CD14-positive monocyte (primary cell): Measurements from ENCODE around the gene ARID2. TPM values are rescaled to one million over a fixed set of nuclear protein-coding genes. Genes with fewer than 3 reads are reported as not detected.
A peak's percentile ranks its signal among the peaks of the same experiment; 100 is the strongest.

ENCODE experiments used
- DNase-seq, 3 donors: peaks; one replicate each; pipeline ENCODE4 v3.0.0-alpha.2; 2011 to 2022
- H2AFZ ChIP-seq: 2 replicates; pipeline ENCODE4 v1.6.0; 2012; ENCODE audit warnings: mild to moderate bottlenecking, low read depth, low read length, inconsistent platforms; ENCODE audit not compliant: insufficient read depth, poor library complexity, severe bottlenecking
- H3K27ac ChIP-seq, 2 donors: 1 replicate in 1 of 2; 2 replicates in 1 of 2; pipeline ENCODE4 v1.5.1; 2012 to 2013; ENCODE audit warnings: low read length in 2 of 2, control low read depth in 1 of 2, inconsistent platforms in 1 of 2, low read depth in 1 of 2, mild to moderate bottlenecking in 1 of 2
- H3K27me3 ChIP-seq, 2 donors: one replicate each; pipeline versions ENCODE4 v1.6.0 to v1.6.1; 2011 to 2013; ENCODE audit warnings: low read length in 2 of 2; ENCODE audit not compliant: control insufficient read depth in 2 of 2, insufficient read depth in 2 of 2
- H3K36me3 ChIP-seq, 2 donors: replicated peaks in 1 of 2; 1 replicate in 1 of 2; 2 replicates in 1 of 2; pipeline versions ENCODE4 v1.5.1 to v1.6.1; 2012 to 2013; ENCODE audit warnings: low read length in 2 of 2, control low read depth in 1 of 2, inconsistent platforms in 1 of 2, mild to moderate bottlenecking in 1 of 2; ENCODE audit not compliant: insufficient read depth in 2 of 2, control insufficient read depth in 1 of 2
- H3K4me1 ChIP-seq, 2 donors: 1 replicate in 1 of 2; 2 replicates in 1 of 2; pipeline versions ENCODE4 v1.5.1 to v1.6.1; 2012 to 2013; ENCODE audit warnings: low read length in 2 of 2, control low read depth in 1 of 2, inconsistent platforms in 1 of 2, mild to moderate bottlenecking in 1 of 2, moderate library complexity in 1 of 2; ENCODE audit not compliant: insufficient read depth in 2 of 2, control insufficient read depth in 1 of 2
- H3K4me2 ChIP-seq: replicated peaks from 2 replicates; pipeline ENCODE3; 2012; ENCODE audit warnings: low read length, moderate library complexity, mild to moderate bottlenecking; ENCODE audit not compliant: poor library complexity, severe bottlenecking; ENCODE audit errors: extremely low read depth
- H3K4me3 ChIP-seq, 3 experiments: fragments of 200-600 bp in 1 of 3; sonication (generic) in 1 of 3; replicated peaks in 1 of 3; 1 replicate in 2 of 3; 2 replicates in 1 of 3; pipeline ENCODE4 v1.5.1; 2011 to 2013; ENCODE audit warnings: low read length in 3 of 3, mild to moderate bottlenecking in 3 of 3, control low read depth in 2 of 3, low read depth in 2 of 3, inconsistent platforms in 1 of 3, moderate library complexity in 1 of 3
- H3K79me2 ChIP-seq: 2 replicates; pipeline ENCODE4 v1.6.0; 2012; ENCODE audit warnings: mild to moderate bottlenecking, control low read depth, inconsistent platforms, low read length, moderate library complexity; ENCODE audit not compliant: insufficient read depth
- H3K9ac ChIP-seq: 2 replicates; pipeline ENCODE4 v1.6.0; 2017; ENCODE audit warnings: low read length, mild to moderate bottlenecking; ENCODE audit not compliant: insufficient read depth, poor library complexity, severe bottlenecking
- H3K9me3 ChIP-seq, 2 donors: replicated peaks in 1 of 2; 1 replicate in 1 of 2; 2 replicates in 1 of 2; pipeline versions ENCODE4 v1.5.1 to v1.6.1; 2012 to 2013; ENCODE audit warnings: low read length in 2 of 2, control low read depth in 1 of 2; ENCODE audit not compliant: control insufficient read depth in 1 of 2, insufficient read depth in 1 of 2
- H4K20me1 ChIP-seq: 2 replicates; pipeline ENCODE4 v1.6.0; 2012; ENCODE audit warnings: mild to moderate bottlenecking, low read length, control low read depth, moderate library complexity; ENCODE audit not compliant: insufficient read depth
- H3K27ac Mint-ChIP-seq, 7 donors: one replicate each; pipeline ENCODE4 v1.8.0; 2020; ENCODE audit warnings: mild to moderate bottlenecking in 7 of 7, mixed read lengths in 7 of 7, moderate library complexity in 6 of 7, inconsistent platforms in 2 of 7
- H3K27me3 Mint-ChIP-seq, 3 donors: one replicate each; pipeline ENCODE4 v1.8.0; 2021 to 2022; ENCODE audit warnings: low read depth in 3 of 3, mild to moderate bottlenecking in 3 of 3, mixed read lengths in 3 of 3, moderate library complexity in 3 of 3, inconsistent platforms in 1 of 3
- H3K36me3 Mint-ChIP-seq, 2 donors: one replicate each; pipeline ENCODE4 v1.8.0; 2020; ENCODE audit warnings: mixed read lengths in 2 of 2, inconsistent platforms in 1 of 2, mild to moderate bottlenecking in 1 of 2
- H3K4me1 Mint-ChIP-seq: one replicate; pipeline ENCODE4 v1.8.0; 2020; ENCODE audit warnings: mild to moderate bottlenecking, mixed read lengths
- H3K4me3 Mint-ChIP-seq, 2 donors: one replicate each; pipeline ENCODE4 v1.8.0; 2020; ENCODE audit warnings: mild to moderate bottlenecking in 2 of 2, mixed read lengths in 2 of 2, moderate library complexity in 1 of 2
- H3K9me3 Mint-ChIP-seq, 7 donors: one replicate each; pipeline ENCODE4 v1.8.0; 2020 to 2022; ENCODE audit warnings: mixed read lengths in 7 of 7, mild to moderate bottlenecking in 6 of 7, moderate library complexity in 6 of 7, inconsistent platforms in 2 of 7
- WGBS: methylation state at CpG from one replicate; pipeline ENCODE4 v1.1.5; 2013; ENCODE audit warnings: missing lambda C conversion rate; ENCODE audit not compliant: insufficient coverage; 5-methylcytosine and 5-hydroxymethylcytosine counted together
- intact Hi-C, 2 donors: fragments of 100-400 bp; cut with micrococcal nuclease; formaldehyde crosslinking; loops; one replicate each; pipeline versions ENCODE4 v1.15.0 to v1.15.1; 2023
- polyA plus RNA-seq, 3 donors: library from polyadenylated mRNA; depleted of rRNA in 1 of 3; unstranded in 2 of 3; stranded (reverse) in 1 of 3; fragments of 300-500 nt in 2 of 3; fragments of >200 nt in 1 of 3; fragmentation: Illumina TruSeq in 2 of 3; gene quantifications; 1 replicate in 2 of 3; 2 replicates in 1 of 3; pipeline ENCODE4 v1.2.3, GENCODE V29; 2012 to 2021
- TF ChIP-seq, protein P1 (sequence below): fragments of 200-600 bp; IDR thresholded peaks from one replicate; pipeline ENCODE4 v1.8.0; 2022; ENCODE audit warnings: antibody characterized with exemption, mild to moderate bottlenecking

The ARID2 gene
- polyA plus RNA-seq, 3 donors: 3.0 to 8.0 (median 4.7) TPM

DNA sequence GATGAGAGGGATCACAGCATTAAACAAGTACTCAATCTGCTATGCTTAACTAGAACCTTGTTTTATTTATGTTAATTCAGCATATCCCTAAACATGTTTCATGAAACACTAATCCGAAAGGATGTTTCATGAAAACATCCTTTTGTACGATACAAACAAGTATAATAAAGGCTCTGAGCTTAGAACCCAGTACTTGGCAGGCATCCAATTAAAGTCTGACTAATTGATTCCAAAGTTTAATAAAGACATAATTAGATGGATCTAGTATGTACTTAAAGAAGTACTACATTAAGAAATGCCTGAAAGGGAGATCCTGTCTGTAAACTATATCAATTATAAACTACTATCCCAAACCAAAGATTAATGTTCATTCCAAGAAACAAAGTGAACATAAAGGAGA is 209.1 kb downstream of the ARID2 start:
- no peak overlapping the region for H3K4me2 ChIP-seq
- no peak overlapping the region for H2AFZ ChIP-seq
- no peaks in the 10 kb centered on the region for H3K4me1 ChIP-seq
- no peak overlapping the region for H3K27ac Mint-ChIP-seq
- H3K4me3 ChIP-seq: no peak overlapping the region
- TF ChIP-seq, protein P1, sequence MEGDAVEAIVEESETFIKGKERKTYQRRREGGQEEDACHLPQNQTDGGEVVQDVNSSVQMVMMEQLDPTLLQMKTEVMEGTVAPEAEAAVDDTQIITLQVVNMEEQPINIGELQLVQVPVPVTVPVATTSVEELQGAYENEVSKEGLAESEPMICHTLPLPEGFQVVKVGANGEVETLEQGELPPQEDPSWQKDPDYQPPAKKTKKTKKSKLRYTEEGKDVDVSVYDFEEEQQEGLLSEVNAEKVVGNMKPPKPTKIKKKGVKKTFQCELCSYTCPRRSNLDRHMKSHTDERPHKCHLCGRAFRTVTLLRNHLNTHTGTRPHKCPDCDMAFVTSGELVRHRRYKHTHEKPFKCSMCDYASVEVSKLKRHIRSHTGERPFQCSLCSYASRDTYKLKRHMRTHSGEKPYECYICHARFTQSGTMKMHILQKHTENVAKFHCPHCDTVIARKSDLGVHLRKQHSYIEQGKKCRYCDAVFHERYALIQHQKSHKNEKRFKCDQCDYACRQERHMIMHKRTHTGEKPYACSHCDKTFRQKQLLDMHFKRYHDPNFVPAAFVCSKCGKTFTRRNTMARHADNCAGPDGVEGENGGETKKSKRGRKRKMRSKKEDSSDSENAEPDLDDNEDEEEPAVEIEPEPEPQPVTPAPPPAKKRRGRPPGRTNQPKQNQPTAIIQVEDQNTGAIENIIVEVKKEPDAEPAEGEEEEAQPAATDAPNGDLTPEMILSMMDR: no peak
- H3K27me3 ChIP-seq: no peaks in the 10 kb centered on the region
- H3K36me3 Mint-ChIP-seq: peaks cover 56 to 69% of the 10 kb centered on the region in 2 donors
- no peaks in the 10 kb centered on the region for H3K9me3 Mint-ChIP-seq
- no peak overlapping the region for H3K27ac ChIP-seq
- no peaks in the 10 kb centered on the region for H3K9me3 ChIP-seq
- H3K4me3 Mint-ChIP-seq: no peak overlapping the region
- H3K36me3 ChIP-seq: peaks cover 63 to 96% of the 10 kb centered on the region in 2 donors
- intact Hi-C loops: no loop called here
- peaks cover 49% of the 10 kb centered on the region for H4K20me1 ChIP-seq
- no peak overlapping the region for H3K9ac ChIP-seq
- peaks cover 0 to 2% (median 0%) of the 10 kb centered on the region in 3 donors for H3K27me3 Mint-ChIP-seq
- no CpG with 5 or more reads among the region's 2 CpGs for WGBS
- no peak for DNase-seq
- H3K4me1 Mint-ChIP-seq: no peaks in the 10 kb centered on the region
- H3K79me2 ChIP-seq: peaks cover 5% of the 10 kb centered on the region

DNA sequence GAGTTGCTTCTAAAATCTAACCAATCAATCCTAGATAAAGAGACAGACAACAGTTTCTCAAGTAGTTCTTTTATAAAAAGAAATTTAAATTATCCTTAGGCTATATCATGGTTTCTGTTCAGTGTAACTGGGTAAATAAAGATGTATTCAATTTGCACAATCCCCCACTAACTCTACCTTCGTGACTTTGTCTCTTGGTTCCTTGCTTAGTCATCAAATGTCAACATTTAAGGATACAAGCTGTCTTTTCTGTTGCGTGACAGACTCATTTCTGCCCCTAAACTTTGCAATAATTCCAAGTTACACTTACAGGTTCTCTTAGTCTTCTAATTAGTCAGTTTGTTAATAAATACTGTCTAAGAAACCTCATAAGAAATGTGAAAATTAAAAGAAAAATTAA is 210.3 kb downstream of the ARID2 start:
- Mint-ChIP-seq H3K27me3 (peaks cover 0 to 2% (median 0%) of the 10 kb centered on the region in 3 donors), H3K9me3 (no peaks in the 10 kb centered on the region), H3K27ac (peak overlapping the region in 1 of 7 donors; percentile 32), H3K36me3 (peaks cover 61 to 72% of the 10 kb centered on the region in 2 donors), H3K4me3 (no peak overlapping the region), H3K4me1 (no peaks in the 10 kb centered on the region)
- intact Hi-C loops: no loop called here
- no peak overlapping the region for H3K9ac ChIP-seq
- no peak overlapping the region for H3K4me2 ChIP-seq
- H3K4me3 ChIP-seq: no peak overlapping the region
- no peaks in the 10 kb centered on the region for H3K27me3 ChIP-seq
- H3K27ac ChIP-seq: no peak overlapping the region
- H2AFZ ChIP-seq: no peak overlapping the region
- H3K79me2 ChIP-seq: peaks cover 9% of the 10 kb centered on the region
- no peaks in the 10 kb centered on the region for H3K9me3 ChIP-seq
- peaks cover 69 to 96% of the 10 kb centered on the region in 2 donors for H3K36me3 ChIP-seq
- no CpG with 5 or more reads among the region's 2 CpGs for WGBS
- no peak for DNase-seq
- TF ChIP-seq, protein P1: no peak
- peaks cover 61% of the 10 kb centered on the region for H4K20me1 ChIP-seq
- H3K4me1 ChIP-seq: no peaks in the 10 kb centered on the region
